ENCODE data around the gene LPP. TPM values are rescaled to one million over a fixed set of nuclear protein-coding genes. Genes with fewer than 3 reads are reported as not detected.

LPP gene
- total and polyA plus RNA-seq, 5 donors from 2014 or later, result 14.5 to 102 (median 21.7) TPM

- Mint-ChIP-seq H3K27me3 (no peaks in the 10 kb centered on the region), H3K4me3 (no peak overlapping the region), H3K4me1 (peaks cover 0 to 5% (median 2%) of the 10 kb centered on the region in 4 donors), H3K27ac (no peak overlapping the region), H3K9me3 (no peaks in the 10 kb centered on the region), H3K36me3 (no peaks in the 10 kb centered on the region)
- H3K4me1 ChIP-seq (ENCODE audit: control insufficient read depth, insufficient read depth, low read length, poor library complexity, severe bottlenecking), result no peaks in the 10 kb centered on the region
- H3K9me3 ChIP-seq (ENCODE audit: control insufficient read depth in 2 of 2, low read length in 2 of 2), result no peaks in the 10 kb centered on the region
- no peaks in the 10 kb centered on the region for H3K27me3 ChIP-seq (ENCODE audit: control insufficient read depth, insufficient read depth, low read length)
- DNase-seq (no peak), ATAC-seq (ENCODE audit: low read depth in 2 of 2) (no peak)
- no peak overlapping the region for H3K4me3 ChIP-seq (ENCODE audit: low read depth, low read length)
- no peaks in the 10 kb centered on the region for H3K36me3 ChIP-seq (ENCODE audit: control insufficient read depth, insufficient read depth, low read length)
- H3K27ac ChIP-seq (ENCODE audit: insufficient read depth, low read length, poor library complexity, severe bottlenecking), result no peak overlapping the region
Observed at GRCh38 chr3:188659449-188660090, 505.6 kb downstream of the LPP start.

GRCh38 chr3:188660415-188660814 is 506.5 kb downstream of the LPP start:
- no peaks in the 10 kb centered on the region for H3K36me3 ChIP-seq (ENCODE audit: control insufficient read depth, insufficient read depth, low read length)
- peaks cover 0 to 5% (median 2%) of the 10 kb centered on the region in 4 donors for H3K4me1 Mint-ChIP-seq
- no peaks in the 10 kb centered on the region for H3K36me3 Mint-ChIP-seq
- H3K27ac Mint-ChIP-seq, result no peak overlapping the region
- no peak overlapping the region for H3K4me3 Mint-ChIP-seq
- H3K9me3 ChIP-seq (ENCODE audit: control insufficient read depth in 2 of 2, low read length in 2 of 2), result no peaks in the 10 kb centered on the region
- no peaks in the 10 kb centered on the region for H3K9me3 Mint-ChIP-seq
- H3K27me3 Mint-ChIP-seq, result no peaks in the 10 kb centered on the region
- no peaks in the 10 kb centered on the region for H3K27me3 ChIP-seq (ENCODE audit: control insufficient read depth, insufficient read depth, low read length)
- no peak for ATAC-seq (ENCODE audit: low read depth in 2 of 2)
- DNase-seq, result no peak
- no peak overlapping the region for H3K27ac ChIP-seq (ENCODE audit: insufficient read depth, low read length, poor library complexity, severe bottlenecking)
- H3K4me3 ChIP-seq (ENCODE audit: low read depth, low read length), result no peak overlapping the region
- H3K4me1 ChIP-seq (ENCODE audit: control insufficient read depth, insufficient read depth, low read length, poor library complexity, severe bottlenecking), result no peaks in the 10 kb centered on the region

DNA sequence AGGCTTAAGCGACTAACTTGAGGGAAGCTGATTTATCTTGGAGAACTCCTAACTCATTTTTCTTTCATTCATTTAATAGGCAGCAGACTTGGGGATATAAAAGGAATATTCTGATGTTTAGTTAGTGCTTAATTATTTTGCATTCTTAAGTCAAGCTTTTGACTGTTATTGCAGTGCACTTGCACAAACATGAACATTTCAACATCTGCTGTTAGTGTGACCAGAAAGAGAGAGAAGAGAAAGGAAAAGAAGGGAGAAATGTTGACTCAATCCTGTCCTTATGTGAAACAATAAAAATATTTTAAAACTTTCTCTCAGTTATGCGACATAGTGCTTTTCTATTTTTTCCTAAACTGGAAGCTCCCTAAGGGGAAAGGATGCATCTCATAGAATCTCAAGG is 507.8 kb downstream of the LPP start:
- no peaks in the 10 kb centered on the region for H3K36me3 ChIP-seq (ENCODE audit: control insufficient read depth, insufficient read depth, low read length)
- H3K36me3 Mint-ChIP-seq, result no peaks in the 10 kb centered on the region
- no peaks in the 10 kb centered on the region for H3K9me3 Mint-ChIP-seq
- no peak overlapping the region for H3K4me3 ChIP-seq (ENCODE audit: low read depth, low read length)
- H3K27me3 ChIP-seq (ENCODE audit: control insufficient read depth, insufficient read depth, low read length), result no peaks in the 10 kb centered on the region
- no peaks in the 10 kb centered on the region for H3K27me3 Mint-ChIP-seq
- H3K27ac ChIP-seq (ENCODE audit: insufficient read depth, low read length, poor library complexity, severe bottlenecking), result no peak overlapping the region
- peaks cover 0 to 5% (median 2%) of the 10 kb centered on the region in 4 donors for H3K4me1 Mint-ChIP-seq
- no peak for DNase-seq
- no peak overlapping the region for H3K27ac Mint-ChIP-seq
- no peaks in the 10 kb centered on the region for H3K9me3 ChIP-seq (ENCODE audit: control insufficient read depth in 2 of 2, low read length in 2 of 2)
- H3K4me1 ChIP-seq (ENCODE audit: control insufficient read depth, insufficient read depth, low read length, poor library complexity, severe bottlenecking), result no peaks in the 10 kb centered on the region
- no peak for ATAC-seq (ENCODE audit: low read depth in 2 of 2)
- H3K4me3 Mint-ChIP-seq, result no peak overlapping the region

GRCh38 chr3:188662214-188662613 is 508.3 kb downstream of the LPP start:
- H3K4me1 ChIP-seq (ENCODE audit: control insufficient read depth, insufficient read depth, low read length, poor library complexity, severe bottlenecking), result no peaks in the 10 kb centered on the region
- DNase-seq (no peak), ATAC-seq (ENCODE audit: low read depth in 2 of 2) (no peak)
- H3K36me3 ChIP-seq (ENCODE audit: control insufficient read depth, insufficient read depth, low read length), result no peaks in the 10 kb centered on the region
- H3K4me1 Mint-ChIP-seq, result peaks cover 0 to 5% (median 2%) of the 10 kb centered on the region in 4 donors
- H3K9me3 Mint-ChIP-seq, result no peaks in the 10 kb centered on the region
- H3K4me3 ChIP-seq (ENCODE audit: low read depth, low read length), result no peak overlapping the region
- H3K4me3 Mint-ChIP-seq, result no peak overlapping the region
- no peak overlapping the region for H3K27ac Mint-ChIP-seq
- no peaks in the 10 kb centered on the region for H3K9me3 ChIP-seq (ENCODE audit: control insufficient read depth in 2 of 2, low read length in 2 of 2)
- no peak overlapping the region for H3K27ac ChIP-seq (ENCODE audit: insufficient read depth, low read length, poor library complexity, severe bottlenecking)
- no peaks in the 10 kb centered on the region for H3K27me3 ChIP-seq (ENCODE audit: control insufficient read depth, insufficient read depth, low read length)
- no peaks in the 10 kb centered on the region for H3K27me3 Mint-ChIP-seq
- H3K36me3 Mint-ChIP-seq, result no peaks in the 10 kb centered on the region

DNA sequence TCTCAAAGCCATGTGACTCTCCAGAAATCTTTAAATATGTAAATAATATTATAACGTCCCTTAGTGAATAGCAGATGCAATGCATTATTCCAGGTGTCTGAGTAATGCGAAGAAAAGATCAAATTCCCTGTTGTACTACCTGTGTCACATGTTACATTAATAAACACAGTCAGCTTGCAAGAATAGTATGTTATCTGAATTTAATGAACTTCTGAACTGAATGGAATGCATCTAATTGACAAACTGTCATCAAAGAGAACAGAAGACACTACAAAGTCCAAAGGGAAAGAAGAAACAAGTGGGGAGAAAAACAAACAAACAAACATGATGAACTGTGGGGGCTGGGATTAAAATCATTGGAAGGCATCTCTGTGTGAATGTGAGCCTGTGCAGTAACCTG is 508.8 kb downstream of the LPP start:
- DNase-seq (no peak), ATAC-seq (ENCODE audit: low read depth in 2 of 2) (no peak)
- no peak overlapping the region for H3K4me3 ChIP-seq (ENCODE audit: low read depth, low read length)
- peaks cover 0 to 4% (median 0%) of the 10 kb centered on the region in 4 donors for H3K4me1 Mint-ChIP-seq
- H3K36me3 Mint-ChIP-seq, result no peaks in the 10 kb centered on the region
- no peak overlapping the region for H3K4me3 Mint-ChIP-seq
- no peaks in the 10 kb centered on the region for H3K36me3 ChIP-seq (ENCODE audit: control insufficient read depth, insufficient read depth, low read length)
- no peaks in the 10 kb centered on the region for H3K4me1 ChIP-seq (ENCODE audit: control insufficient read depth, insufficient read depth, low read length, poor library complexity, severe bottlenecking)
- H3K27ac ChIP-seq (ENCODE audit: insufficient read depth, low read length, poor library complexity, severe bottlenecking), result no peak overlapping the region
- H3K27me3 ChIP-seq (ENCODE audit: control insufficient read depth, insufficient read depth, low read length), result no peaks in the 10 kb centered on the region
- no peak overlapping the region for H3K27ac Mint-ChIP-seq
- H3K9me3 Mint-ChIP-seq, result no peaks in the 10 kb centered on the region
- H3K9me3 ChIP-seq (ENCODE audit: control insufficient read depth in 2 of 2, low read length in 2 of 2), result no peaks in the 10 kb centered on the region
- no peaks in the 10 kb centered on the region for H3K27me3 Mint-ChIP-seq

GRCh38 chr3:188663839-188664238 is 509.9 kb downstream of the LPP start:
- H3K27ac ChIP-seq (ENCODE audit: insufficient read depth, low read length, poor library complexity, severe bottlenecking), result no peak overlapping the region
- peaks cover 0 to 1% (median 0%) of the 10 kb centered on the region in 7 donors for H3K9me3 Mint-ChIP-seq
- H3K4me3 ChIP-seq (ENCODE audit: low read depth, low read length), result no peak overlapping the region

DNA sequence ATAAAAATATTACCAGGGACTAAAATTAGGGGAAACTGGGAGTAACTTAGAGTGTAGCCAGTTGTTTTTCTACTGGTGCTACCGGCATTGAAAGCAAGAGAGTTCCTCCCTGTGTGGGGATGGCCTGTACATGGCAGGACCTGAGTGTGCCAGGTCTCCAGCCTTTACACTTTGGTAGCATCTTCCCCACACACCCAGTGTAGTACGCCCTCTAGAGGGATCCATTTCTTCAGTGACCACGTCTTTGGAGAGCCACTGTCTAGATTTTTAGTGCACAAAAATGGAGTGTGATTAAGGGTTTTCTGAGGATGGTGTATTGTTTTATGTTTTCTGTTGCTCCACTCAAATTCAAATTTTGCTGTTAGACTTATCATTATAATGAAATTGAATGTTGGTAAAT is 510.8 kb downstream of the LPP start:
- H3K4me3 ChIP-seq (ENCODE audit: low read depth, low read length), result no peak overlapping the region
- Mint-ChIP-seq H3K27me3 (no peaks in the 10 kb centered on the region), H3K9me3 (peaks cover 0 to 3% (median 0%) of the 10 kb centered on the region in 7 donors), H3K27ac (no peak overlapping the region), H3K36me3 (peaks cover 4% of the 10 kb centered on the region), H3K4me3 (no peak overlapping the region), H3K4me1 (peaks cover 0 to 7% (median 0%) of the 10 kb centered on the region in 4 donors)
- no peaks in the 10 kb centered on the region for H3K36me3 ChIP-seq (ENCODE audit: control insufficient read depth, insufficient read depth, low read length)
- no peak overlapping the region for H3K27ac ChIP-seq (ENCODE audit: insufficient read depth, low read length, poor library complexity, severe bottlenecking)
- no peaks in the 10 kb centered on the region for H3K9me3 ChIP-seq (ENCODE audit: control insufficient read depth in 2 of 2, low read length in 2 of 2)
- no peaks in the 10 kb centered on the region for H3K4me1 ChIP-seq (ENCODE audit: control insufficient read depth, insufficient read depth, low read length, poor library complexity, severe bottlenecking)
- H3K27me3 ChIP-seq (ENCODE audit: control insufficient read depth, insufficient read depth, low read length), result no peaks in the 10 kb centered on the region
- DNase-seq (peak in 1 of 3 donors; percentile 44), ATAC-seq (ENCODE audit: low read depth in 2 of 2) (peak; percentile 20 to 50)

More at GRCh38 chr3:188663839-188664238, 509.9 kb downstream of the LPP start:
- no peak for DNase-seq
- no peak overlapping the region for H3K4me3 Mint-ChIP-seq
- peaks cover 0 to 5% (median 0%) of the 10 kb centered on the region in 4 donors for H3K4me1 Mint-ChIP-seq
- no peaks in the 10 kb centered on the region for H3K27me3 ChIP-seq (ENCODE audit: control insufficient read depth, insufficient read depth, low read length)
- peaks cover 2% of the 10 kb centered on the region for H3K36me3 Mint-ChIP-seq
- no peak overlapping the region for H3K27ac Mint-ChIP-seq
- H3K9me3 ChIP-seq (ENCODE audit: control insufficient read depth in 2 of 2, low read length in 2 of 2), result no peaks in the 10 kb centered on the region
- no peaks in the 10 kb centered on the region for H3K4me1 ChIP-seq (ENCODE audit: control insufficient read depth, insufficient read depth, low read length, poor library complexity, severe bottlenecking)
- no peaks in the 10 kb centered on the region for H3K27me3 Mint-ChIP-seq
- no peaks in the 10 kb centered on the region for H3K36me3 ChIP-seq (ENCODE audit: control insufficient read depth, insufficient read depth, low read length)
- ATAC-seq (ENCODE audit: low read depth in 2 of 2), result no peak

DNA sequence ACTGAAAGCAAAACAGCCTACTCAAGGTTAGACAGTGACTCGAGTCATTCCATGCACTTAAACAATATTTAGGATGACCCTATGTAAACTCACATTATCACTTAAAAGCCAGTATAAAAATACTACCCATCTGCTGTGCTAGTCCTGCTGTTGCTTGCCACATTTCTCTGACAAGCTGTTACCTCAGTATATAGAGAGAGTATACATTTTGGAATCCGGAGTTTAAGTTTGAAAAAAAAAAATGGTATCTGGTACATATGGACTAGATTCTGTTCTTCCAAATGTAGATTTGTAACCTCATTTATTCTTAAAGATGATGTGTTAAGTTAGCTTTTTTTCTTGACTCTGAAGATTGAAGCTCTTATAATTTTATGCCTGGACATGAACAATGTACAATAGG is 514.0 kb downstream of the LPP start:
- H3K36me3 ChIP-seq (ENCODE audit: control insufficient read depth, insufficient read depth, low read length), result no peaks in the 10 kb centered on the region
- ATAC-seq (ENCODE audit: low read depth in 2 of 2) (no peak), DNase-seq (no peak)
- no peaks in the 10 kb centered on the region for H3K27me3 ChIP-seq (ENCODE audit: control insufficient read depth, insufficient read depth, low read length)
- Mint-ChIP-seq H3K4me1 (peaks cover 0 to 17% (median 6%) of the 10 kb centered on the region in 4 donors), H3K4me3 (no peak overlapping the region), H3K36me3 (peaks cover 11% of the 10 kb centered on the region), H3K27me3 (no peaks in the 10 kb centered on the region), H3K27ac (peak overlapping the region in 1 of 3 donors; percentile 54), H3K9me3 (peaks cover 0 to 3% (median 0%) of the 10 kb centered on the region in 7 donors)
- H3K9me3 ChIP-seq (ENCODE audit: control insufficient read depth in 2 of 2, low read length in 2 of 2), result no peaks in the 10 kb centered on the region
- no peaks in the 10 kb centered on the region for H3K4me1 ChIP-seq (ENCODE audit: control insufficient read depth, insufficient read depth, low read length, poor library complexity, severe bottlenecking)
- H3K4me3 ChIP-seq (ENCODE audit: low read depth, low read length), result no peak overlapping the region
- no peak overlapping the region for H3K27ac ChIP-seq (ENCODE audit: insufficient read depth, low read length, poor library complexity, severe bottlenecking)

Measured in CD4-positive, CD25-positive, alpha-beta regulatory T cell (primary cell).